ENCODE measurements around the gene SNTA1. TPM values are rescaled to one million over a fixed set of nuclear protein-coding genes. Genes with fewer than 3 reads are reported as not detected.

The SNTA1 gene
- total and polyA plus RNA-seq, 2 of the 8 experiments (the other 6 are each of a cell fraction or from before 2014, with no cell fraction given) = 4.5 to 8.0 TPM

GRCh38 chr20:33465481-33466302 is 22.1 kb upstream of the SNTA1 start:
- Histone ChIP-seq H3K23ac (ENCODE audit: insufficient read length) (no peak overlapping the region), H3K4me3 (ENCODE audit: extremely low read depth in 1 of 4, insufficient read depth in 2 of 4, low read depth in 3 of 4, low read length in 4 of 4) (no peak overlapping the region), H2AFZ (ENCODE audit: low read length) (no peak overlapping the region), H4K5ac (ENCODE audit: insufficient read length, low read depth, low read length) (no peak overlapping the region), H3K36me3 (ENCODE audit: control insufficient read depth in 2 of 4, insufficient read depth in 4 of 4, low read length in 3 of 4) (no peaks in the 10 kb centered on the region), H3K27ac (ENCODE audit: low read depth, low read length) (no peak overlapping the region), H4K91ac (replicated peaks; ENCODE audit: insufficient read length, low read length) (no peak overlapping the region), H3K23me2 (ENCODE audit: low read depth, low read length) (no peaks in the 10 kb centered on the region), H2BK15ac (ENCODE audit: low read length) (no peak overlapping the region; the same call in 1 of the 2 replicates), H3K56ac (replicated peaks; ENCODE audit: insufficient read length, low read depth, low read length) (no peak overlapping the region), H3K79me1 (ENCODE audit: low read depth, low read length) (no peaks in the 10 kb centered on the region), H3K79me2 (ENCODE audit: control insufficient read depth in 1 of 2, insufficient read depth in 2 of 2, low read length in 2 of 2) (no peaks in the 10 kb centered on the region), H3K9me3 (ENCODE audit: insufficient read depth in 2 of 2, low read depth in 1 of 2, low read length in 1 of 2) (no peaks in the 10 kb centered on the region), H2BK5ac (ENCODE audit: low read depth, low read length) (no peak overlapping the region), H2BK12ac (ENCODE audit: low read depth, low read length) (no peak overlapping the region), H3K4ac (replicated peaks; ENCODE audit: insufficient read length, low read depth, low read length) (no peak overlapping the region), H4K20me1 (replicated peaks in 1 of 2; ENCODE audit: control insufficient read depth in 1 of 2, insufficient read depth in 2 of 2, low read length in 2 of 2) (no peaks in the 10 kb centered on the region), H3K27me3 (replicated peaks in 1 of 4; ENCODE audit: control insufficient read depth in 3 of 4, extremely low read depth in 1 of 4, insufficient read depth in 3 of 4, low read length in 3 of 4) (no peaks in the 10 kb centered on the region), H3K18ac (ENCODE audit: extremely low read depth, low read length) (no peak overlapping the region), H2BK120ac (replicated peaks; ENCODE audit: low read depth, low read length) (no peak overlapping the region), H3K4me2 (ENCODE audit: insufficient read depth in 1 of 2, low read depth in 2 of 2, low read length in 2 of 2) (no peak overlapping the region), H3K14ac (ENCODE audit: insufficient read length) (no peak overlapping the region), H4K8ac (ENCODE audit: extremely low read depth, insufficient read depth, low read length) (peak overlapping the region; percentile 57; the same call in 1 of the 2 replicates), H3K9ac (replicated peaks in 1 of 4; ENCODE audit: extremely low read depth in 1 of 4, low read depth in 3 of 4, low read length in 3 of 4) (no peak overlapping the region), H2BK20ac (ENCODE audit: low read length) (no peak overlapping the region), H3K4me1 (replicated peaks in 1 of 4; ENCODE audit: control insufficient read depth in 3 of 4, insufficient read depth in 4 of 4, low read length in 3 of 4) (peaks cover 0 to 3% (median 0%) of the 10 kb centered on the region in 4 experiments; a peak in 1 of 7 replicates), H2AK5ac (ENCODE audit: low read depth, low read length) (no peak overlapping the region)
- FAIRE-seq (no peak), DNase-seq (ENCODE audit: low read depth in 1 of 2, low spot score in 2 of 2) (no peak)
- POLR2A ChIA-PET (ENCODE audit: partially characterized antibody) = no interaction called here
- 80% methylated on average over 9 of the region's 9 CpGs; no CpG with 5 or more reads in 1 of the 2 experiments for WGBS, 2 experiments (ENCODE audit: extremely low coverage in 1 of 2, insufficient coverage in 1 of 2, insufficient read length in 1 of 2, insufficient replicate concordance in 2 of 2, low coverage in 1 of 2, low lambda C conversion rate in 2 of 2, missing lambda C conversion rate in 1 of 2)
- CTCF ChIA-PET (ENCODE audit: partially characterized antibody) = interaction anchor here (0.7 to 2.5 kb wide), 3 partner anchors 8 to 50 kb away, joined by 4 to 7 read pairs (median 4); no protein-coding TSS in a partner anchor
- no peak for TF ChIP-seq SUZ12 (IDR thresholded peaks at IDR 0.05; ENCODE audit: low read length)

Data from H1 (cell line).